Mononuclear cell (primary cell): ENCODE data around the gene CA10. TPM values are rescaled to one million over a fixed set of nuclear protein-coding genes. Genes with fewer than 3 reads are reported as not detected.

Experiments
- H3K27me3 ChIP-seq: 2 replicates; pipeline ENCODE4 v1.6.0; 2011; ENCODE audit warnings: low read length, control low read depth; ENCODE audit not compliant: insufficient read depth
- H3K4me1 ChIP-seq: 2 replicates; pipeline ENCODE4 v1.5.1; 2011; ENCODE audit warnings: mild to moderate bottlenecking, low read length, control low read depth; ENCODE audit not compliant: insufficient read depth
- H3K4me3 ChIP-seq: 2 replicates; pipeline ENCODE4 v1.5.1; 2011; ENCODE audit warnings: mild to moderate bottlenecking, low read length, moderate library complexity
- H3K9me3 ChIP-seq: 2 replicates; pipeline ENCODE4 v1.5.1; 2011; ENCODE audit warnings: low read depth, mild to moderate bottlenecking, control low read depth, low read length
- total RNA-seq: library from RNA; depleted of rRNA; stranded (reverse); fragments of >200 nt; gene quantifications from one replicate; pipeline ENCODE4 v1.2.3, GENCODE V29; 2012

CA10 gene
- total RNA-seq, 1 donor, result 0.10 TPM

DNA sequence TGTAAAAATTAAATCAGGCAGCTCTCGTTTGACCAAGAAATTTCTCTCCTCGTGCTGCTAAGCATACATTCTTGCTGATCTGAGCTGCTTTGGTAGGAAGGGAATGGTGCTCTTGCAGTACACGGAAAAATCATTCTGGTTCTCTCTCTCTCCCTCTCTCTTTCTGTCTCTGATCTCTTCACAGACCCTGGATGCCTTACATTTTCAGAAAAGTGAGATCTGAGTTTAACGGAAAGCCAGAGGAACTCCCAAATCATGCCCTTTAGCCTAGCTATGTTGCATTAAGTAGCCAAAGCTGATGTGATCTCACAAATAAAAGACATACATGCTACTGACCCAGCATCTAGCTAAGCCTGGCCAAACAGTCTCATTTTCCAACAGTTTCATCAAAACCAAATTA lies 4.0 kb downstream of the CA10 start:
- Histone ChIP-seq H3K9me3 (no peaks in the 10 kb centered on the region), H3K4me3 (no peak overlapping the region), H3K27me3 (peaks cover 40% of the 10 kb centered on the region), H3K4me1 (no peaks in the 10 kb centered on the region)

DNA sequence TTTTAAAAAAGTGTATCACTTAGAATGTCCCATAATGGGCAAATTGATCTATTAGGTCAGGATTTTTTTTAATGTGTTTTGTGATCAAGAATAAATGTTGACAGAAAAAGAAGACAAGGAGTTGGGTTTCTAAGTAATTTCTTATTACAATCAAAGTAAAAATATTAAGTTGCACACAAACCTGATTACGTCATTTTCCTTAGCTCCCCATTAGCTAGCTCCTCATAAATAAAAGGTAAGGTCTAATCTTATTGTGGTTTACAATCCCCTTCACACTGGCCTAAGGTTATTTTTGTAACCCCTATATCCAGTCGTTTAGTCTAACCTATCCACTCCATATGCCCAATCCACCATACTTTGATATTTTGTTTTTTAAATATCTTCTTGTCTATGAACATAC lies 7.6 kb downstream of the CA10 start:
- Histone ChIP-seq H3K4me1 (no peaks in the 10 kb centered on the region), H3K4me3 (no peak overlapping the region), H3K9me3 (no peaks in the 10 kb centered on the region), H3K27me3 (peaks cover 6% of the 10 kb centered on the region)

DNA sequence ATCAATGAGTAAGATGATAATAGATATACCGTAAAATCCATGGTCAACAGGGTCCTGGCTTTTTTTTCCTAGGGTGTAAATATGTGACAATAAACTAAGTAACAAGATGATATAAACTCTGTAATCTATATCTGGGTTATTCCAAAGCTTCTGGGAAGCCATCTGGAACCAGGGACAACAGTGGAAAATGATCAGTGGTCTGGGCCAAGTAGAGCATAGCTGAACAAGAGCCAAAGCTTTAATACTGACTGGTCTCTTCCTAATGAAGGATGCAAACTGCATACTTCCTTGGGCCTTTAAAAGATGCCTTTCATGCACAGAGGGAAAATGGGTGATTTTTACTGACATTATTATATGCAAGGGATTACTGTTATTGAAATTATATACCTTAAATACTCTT lies 8.9 kb downstream of the CA10 start:
- no peak overlapping the region for H3K4me3 ChIP-seq
- no peaks in the 10 kb centered on the region for H3K9me3 ChIP-seq
- H3K27me3 ChIP-seq, result no peaks in the 10 kb centered on the region
- no peaks in the 10 kb centered on the region for H3K4me1 ChIP-seq

DNA sequence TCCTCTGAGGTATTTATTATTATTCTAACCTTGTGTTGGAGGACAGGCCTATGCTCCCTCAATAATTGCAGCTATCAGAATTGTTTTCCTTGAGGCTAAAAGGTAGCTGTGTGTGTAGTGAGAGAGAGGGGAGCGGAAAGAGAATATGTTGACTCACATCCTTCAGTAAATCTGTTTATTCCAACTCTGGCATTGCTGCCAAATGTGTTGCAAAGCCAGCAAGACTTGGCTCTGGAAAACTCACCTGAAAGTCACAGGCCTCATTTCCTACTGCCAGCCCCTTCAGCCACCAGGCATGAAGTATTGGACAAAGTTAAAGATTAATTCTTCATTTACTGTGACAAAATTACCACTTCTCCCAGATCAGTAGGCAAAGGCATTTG lies 9.6 kb downstream of the CA10 start:
- H3K4me1 ChIP-seq, result no peaks in the 10 kb centered on the region

DNA sequence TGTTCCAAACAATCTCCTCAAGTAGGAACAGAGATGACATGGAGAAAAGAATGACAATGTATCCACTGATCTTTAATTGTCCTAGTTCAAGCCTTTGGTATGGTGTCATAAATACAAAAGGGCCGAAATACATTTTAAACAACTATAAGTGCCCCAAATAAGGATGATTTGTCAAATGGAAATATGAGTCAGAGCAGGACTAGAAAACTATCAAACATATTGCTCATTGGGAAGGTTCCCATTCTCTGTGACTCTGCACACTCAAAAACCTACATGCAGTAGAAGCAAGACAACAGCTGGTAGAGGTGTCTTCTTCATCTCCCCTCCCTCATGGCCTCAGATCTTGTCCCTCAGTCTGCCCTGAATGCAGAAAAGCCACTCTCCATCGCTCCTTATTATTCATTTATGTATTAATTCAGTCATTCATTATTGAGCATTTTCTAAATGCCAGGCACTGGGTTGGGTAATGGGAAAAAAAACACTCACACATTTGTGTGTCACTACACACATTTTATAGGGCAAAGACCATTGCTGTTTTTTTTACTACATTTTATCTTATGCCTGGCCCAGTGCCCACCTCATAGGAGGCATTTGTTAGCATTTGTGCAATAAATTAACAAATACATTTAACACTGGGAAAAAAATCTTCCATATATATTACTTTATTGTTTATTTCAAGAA lies 10.1 kb downstream of the CA10 start:
- Histone ChIP-seq H3K9me3 (no peaks in the 10 kb centered on the region), H3K4me1 (no peaks in the 10 kb centered on the region), H3K27me3 (no peaks in the 10 kb centered on the region), H3K4me3 (no peak overlapping the region)

More for the DNA sequence above, 9.6 kb downstream of the CA10 start:
- Histone ChIP-seq H3K4me3 (no peak overlapping the region), H3K9me3 (no peaks in the 10 kb centered on the region), H3K27me3 (no peaks in the 10 kb centered on the region)

DNA sequence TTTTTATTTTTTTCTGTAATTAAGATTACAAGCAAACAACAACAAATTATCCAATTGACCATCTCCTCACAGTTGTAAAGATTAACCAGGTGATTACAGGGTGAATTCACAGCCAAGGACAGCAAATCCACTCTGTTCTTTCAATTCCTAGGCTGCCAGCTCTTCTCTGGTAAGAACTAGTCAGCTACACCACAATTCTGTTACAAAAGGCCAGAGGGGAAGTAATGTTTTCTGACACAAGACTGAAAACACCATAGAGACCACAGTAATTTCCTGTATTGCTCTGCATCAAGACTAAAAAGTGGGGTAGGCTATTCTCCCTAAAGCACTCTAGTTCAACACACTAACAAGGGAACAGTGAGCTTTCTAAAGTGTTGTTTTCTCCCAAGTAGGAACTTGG lies 10.6 kb downstream of the CA10 start:
- H3K4me1 ChIP-seq, result no peaks in the 10 kb centered on the region

DNA sequence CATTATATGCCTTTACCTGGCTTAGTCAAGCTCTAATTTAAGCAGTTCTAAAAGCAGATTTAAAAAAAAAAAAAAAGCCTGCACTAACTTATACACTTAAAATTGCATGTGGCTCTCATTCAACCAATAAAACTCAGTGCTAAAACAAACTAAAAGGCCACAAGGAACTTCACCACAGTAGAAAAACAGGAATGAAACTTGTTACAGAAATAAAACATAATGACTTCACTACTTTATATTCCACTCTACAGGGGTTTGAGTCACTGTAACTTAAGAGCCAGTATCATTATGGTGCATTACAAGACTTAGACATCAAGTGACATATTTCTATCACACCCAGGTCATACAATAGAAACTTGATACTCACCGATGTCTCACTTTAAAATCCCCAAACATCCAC lies 11.1 kb downstream of the CA10 start:
- no peaks in the 10 kb centered on the region for H3K4me1 ChIP-seq
- H3K27me3 ChIP-seq, result no peaks in the 10 kb centered on the region
- no peak overlapping the region for H3K4me3 ChIP-seq
- H3K9me3 ChIP-seq, result no peaks in the 10 kb centered on the region

More for the DNA sequence above, 10.6 kb downstream of the CA10 start:
- Histone ChIP-seq H3K27me3 (no peaks in the 10 kb centered on the region), H3K4me3 (no peak overlapping the region), H3K9me3 (no peaks in the 10 kb centered on the region)

DNA sequence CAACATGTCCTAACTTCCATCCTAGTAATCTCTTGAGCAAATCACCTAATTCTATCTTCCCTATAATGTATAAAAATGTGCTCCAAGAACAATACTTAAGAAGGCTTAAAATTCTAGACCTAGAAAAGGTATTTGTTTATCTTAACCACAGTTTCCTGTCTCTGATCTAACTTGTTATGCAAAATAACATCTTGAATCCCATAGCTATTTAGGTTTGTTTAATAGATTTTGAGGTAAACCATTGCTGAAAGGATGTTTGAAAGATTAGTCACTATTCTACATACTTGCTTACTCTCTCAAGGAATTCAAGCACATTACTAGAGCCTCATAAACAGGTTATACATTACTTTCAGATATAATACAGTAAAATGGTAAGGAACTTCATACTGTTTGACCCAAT lies 13.0 kb downstream of the CA10 start:
- H3K4me1 ChIP-seq, result no peaks in the 10 kb centered on the region
- H3K27me3 ChIP-seq, result no peaks in the 10 kb centered on the region
- no peak overlapping the region for H3K4me3 ChIP-seq
- no peaks in the 10 kb centered on the region for H3K9me3 ChIP-seq

DNA sequence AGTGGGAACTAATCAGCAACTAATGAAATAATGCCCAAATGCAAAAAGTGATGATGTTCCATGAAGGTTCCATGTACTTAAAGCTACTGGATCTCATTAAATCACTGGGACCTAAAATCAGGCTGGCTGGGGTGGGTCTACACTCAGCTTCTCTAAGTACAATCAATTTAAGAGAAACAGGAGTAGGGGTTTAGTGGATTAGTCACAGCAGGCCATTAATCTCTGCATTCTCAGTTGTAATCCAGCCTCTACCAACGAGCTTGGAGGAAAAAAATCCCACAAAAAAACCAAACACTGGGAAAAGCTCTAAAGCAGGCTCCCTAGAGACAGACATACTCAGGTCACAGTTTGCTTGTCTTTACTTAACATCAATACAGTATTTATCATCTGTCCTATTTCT lies 15.0 kb downstream of the CA10 start:
- no peaks in the 10 kb centered on the region for H3K9me3 ChIP-seq

DNA sequence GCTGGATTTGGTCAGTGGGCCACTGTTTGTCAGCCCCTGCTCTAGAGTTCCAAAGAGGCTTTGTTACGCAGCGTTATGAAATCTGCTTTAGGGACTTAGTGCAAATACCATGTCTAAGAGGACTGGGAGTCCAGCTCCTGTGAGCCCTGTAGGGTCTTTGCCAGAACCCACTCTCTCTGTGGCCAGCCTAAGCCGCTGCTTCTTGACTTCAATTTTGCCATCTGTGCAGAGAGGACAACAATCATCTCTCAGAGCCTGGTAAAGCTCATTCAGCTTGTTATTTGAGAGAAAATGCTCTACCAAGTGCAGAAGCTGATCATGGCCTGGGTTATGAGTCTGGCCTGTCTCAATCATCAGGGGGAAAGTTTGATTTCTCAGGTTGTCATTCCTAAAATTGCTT lies 17.9 kb downstream of the CA10 start:
- H3K9me3 ChIP-seq, result no peaks in the 10 kb centered on the region

More for the DNA sequence above, 15.0 kb downstream of the CA10 start:
- no peaks in the 10 kb centered on the region for H3K27me3 ChIP-seq
- H3K4me1 ChIP-seq, result no peaks in the 10 kb centered on the region
- H3K4me3 ChIP-seq, result no peak overlapping the region

DNA sequence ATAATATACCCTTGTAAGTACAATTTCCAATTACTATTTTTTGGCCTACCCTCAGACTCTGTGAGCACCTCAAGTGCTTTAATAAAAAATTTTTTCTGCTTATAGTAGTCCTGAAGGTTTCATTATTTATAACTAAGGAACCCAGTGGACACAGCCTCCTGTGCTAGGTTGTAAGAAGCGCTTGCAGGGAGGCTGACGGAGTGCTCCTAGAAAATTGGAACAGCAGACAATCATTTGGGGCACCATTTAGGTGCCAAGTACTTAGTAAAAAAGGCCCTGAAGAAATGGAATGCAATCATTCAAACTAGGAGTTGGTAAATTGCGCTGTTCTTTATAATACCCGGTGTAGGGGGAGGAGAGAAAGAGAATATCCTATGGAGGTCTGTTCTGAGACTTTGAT lies 19.8 kb downstream of the CA10 start:
- Histone ChIP-seq H3K9me3 (no peaks in the 10 kb centered on the region), H3K27me3 (no peaks in the 10 kb centered on the region), H3K4me1 (no peaks in the 10 kb centered on the region), H3K4me3 (no peak overlapping the region)

More for the DNA sequence above, 17.9 kb downstream of the CA10 start:
- Histone ChIP-seq H3K4me3 (no peak overlapping the region), H3K4me1 (no peaks in the 10 kb centered on the region), H3K27me3 (no peaks in the 10 kb centered on the region)

DNA sequence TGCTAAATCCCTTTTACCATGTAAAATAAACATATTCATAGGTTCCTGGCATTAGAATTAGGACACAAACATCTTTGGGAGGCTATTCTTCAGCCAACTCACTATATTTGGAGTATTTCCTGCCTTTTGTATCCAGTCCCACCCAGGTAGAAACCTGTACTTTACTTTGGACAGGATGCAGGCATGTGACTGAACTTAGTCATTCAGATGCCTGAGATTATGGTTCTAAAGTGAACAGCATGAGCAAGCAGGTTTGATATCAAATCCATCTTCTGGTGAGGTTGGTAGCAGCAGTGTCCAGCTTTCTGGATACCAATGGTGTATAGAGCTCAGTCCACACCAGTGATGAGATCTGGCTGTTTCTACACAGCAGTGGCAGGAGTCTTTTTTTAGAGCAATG lies 20.2 kb downstream of the CA10 start:
- Histone ChIP-seq H3K4me3 (no peak overlapping the region), H3K9me3 (no peaks in the 10 kb centered on the region), H3K27me3 (no peaks in the 10 kb centered on the region), H3K4me1 (no peaks in the 10 kb centered on the region)

DNA sequence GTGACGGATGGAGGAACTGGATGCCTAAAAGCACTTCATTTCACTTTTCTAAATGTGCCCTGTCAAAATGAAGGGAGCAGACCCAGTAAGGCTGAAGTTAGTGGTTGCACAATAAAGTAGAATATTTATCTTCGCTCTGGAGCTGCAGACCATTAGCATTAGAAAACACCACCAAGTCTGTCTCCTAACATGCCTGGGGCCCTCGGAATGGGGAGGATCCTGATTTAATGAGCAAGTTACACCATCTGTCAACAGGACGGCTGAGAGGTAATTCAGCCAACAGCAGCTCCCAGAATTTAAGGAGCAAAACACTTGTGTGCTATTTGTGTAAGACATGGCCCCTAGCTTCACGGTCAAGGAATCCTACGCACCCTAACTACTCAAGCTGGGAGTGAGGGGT lies 22.3 kb downstream of the CA10 start:
- no peaks in the 10 kb centered on the region for H3K9me3 ChIP-seq
- H3K27me3 ChIP-seq, result no peaks in the 10 kb centered on the region
- no peak overlapping the region for H3K4me3 ChIP-seq
- H3K4me1 ChIP-seq, result no peaks in the 10 kb centered on the region

DNA sequence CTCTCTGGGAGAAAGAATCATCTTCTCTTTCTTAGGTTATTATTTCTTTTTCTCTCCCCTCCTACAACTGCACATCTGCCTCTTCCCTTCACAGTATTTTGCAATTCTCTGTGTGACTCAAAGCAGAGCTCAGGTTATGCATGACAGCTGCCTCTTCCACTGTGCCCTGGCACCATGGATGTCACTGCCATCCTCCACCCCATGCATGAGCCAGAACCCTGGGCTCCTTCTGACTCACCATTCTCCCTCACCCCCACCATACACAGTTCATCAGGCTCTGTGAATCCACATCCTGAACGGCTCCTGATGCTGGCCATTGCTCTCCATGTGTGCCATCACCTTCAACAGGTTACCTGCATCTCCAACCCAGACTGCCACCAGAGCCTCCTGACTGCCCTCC lies 23.9 kb downstream of the CA10 start:
- Histone ChIP-seq H3K9me3 (no peaks in the 10 kb centered on the region), H3K4me1 (no peaks in the 10 kb centered on the region), H3K4me3 (no peak overlapping the region), H3K27me3 (no peaks in the 10 kb centered on the region)

DNA sequence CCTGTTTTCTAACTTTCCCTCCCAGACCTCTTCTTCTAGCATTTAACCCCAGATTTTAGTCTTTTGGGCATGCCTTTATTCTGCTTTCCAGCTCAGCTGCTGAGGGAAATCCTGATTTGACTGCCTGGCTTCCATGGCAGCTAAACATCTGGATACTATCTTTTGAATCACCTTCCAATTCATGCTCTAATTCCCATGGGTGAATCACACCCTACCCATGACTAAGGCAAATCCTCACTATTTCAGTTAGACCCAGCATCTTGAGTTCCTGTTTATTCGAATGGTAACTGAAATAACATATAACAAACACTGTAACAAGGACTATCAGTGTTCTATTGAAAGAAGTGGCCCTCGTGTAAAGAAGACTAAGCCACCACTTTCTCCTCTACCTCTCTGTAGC lies 29.8 kb downstream of the CA10 start:
- Histone ChIP-seq H3K27me3 (no peaks in the 10 kb centered on the region), H3K4me1 (no peaks in the 10 kb centered on the region), H3K9me3 (no peaks in the 10 kb centered on the region), H3K4me3 (no peak overlapping the region)

DNA sequence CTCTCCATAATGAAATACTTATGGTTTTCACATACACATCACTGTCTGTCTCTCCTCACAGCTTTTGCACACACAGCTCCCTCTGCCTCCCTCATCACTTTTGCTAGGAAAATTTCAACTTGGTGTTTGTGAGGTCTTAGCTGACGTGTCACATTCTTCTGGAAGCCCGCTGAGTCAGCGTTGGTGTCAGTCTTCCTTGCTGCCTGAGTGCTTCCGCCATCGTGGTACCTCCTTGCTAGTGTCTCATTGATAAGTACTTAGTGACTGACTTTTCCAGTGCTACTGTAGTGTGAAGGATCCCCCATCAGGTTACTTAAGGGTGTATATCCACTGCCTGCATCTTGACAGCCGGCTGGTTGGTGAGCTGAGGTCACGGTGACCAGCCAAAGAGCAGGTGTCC lies 33.5 kb downstream of the CA10 start:
- H3K4me3 ChIP-seq, result no peak overlapping the region
- H3K4me1 ChIP-seq, result no peaks in the 10 kb centered on the region
- H3K27me3 ChIP-seq, result no peaks in the 10 kb centered on the region
- H3K9me3 ChIP-seq, result no peaks in the 10 kb centered on the region
